Neural progenitor cell (in vitro differentiated cells): ENCODE data around the gene ACTL7A. TPM values are rescaled to one million over a fixed set of nuclear protein-coding genes. Genes with fewer than 3 reads are reported as not detected.

Experiments used
- DNase-seq: peaks from one replicate; pipeline ENCODE4 v3.0.0-alpha.2; 2016; ENCODE audit warnings: low spot score
- H2AFZ ChIP-seq: fragments of 200-600 bp; sonication (generic); replicated peaks from 2 replicates; pipeline ENCODE4 v1.6.1; 2016; ENCODE audit warnings: antibody characterized with exemption
- H3F3A ChIP-seq: fragments of 200-600 bp; sonication (generic); 2 replicates; pipeline ENCODE4 v1.6.1; 2016; ENCODE audit warnings: antibody characterized with exemption, low read depth
- H3K27ac ChIP-seq: fragments of 200-600 bp; sonication (generic); 2 replicates; pipeline ENCODE4 v1.5.1; 2016; ENCODE audit warnings: mild to moderate bottlenecking
- H3K27me3 ChIP-seq: fragments of 200-600 bp; sonication (generic); 2 replicates; pipeline ENCODE4 v1.6.1; 2016; ENCODE audit warnings: mild to moderate bottlenecking, moderate library complexity
- H3K36me3 ChIP-seq: fragments of 200-600 bp; sonication (generic); 2 replicates; pipeline ENCODE4 v1.5.1; 2016
- H3K4me1 ChIP-seq: fragments of 200-600 bp; sonication (generic); 2 replicates; pipeline ENCODE4 v1.6.1; 2016; ENCODE audit warnings: mixed run types
- H3K4me2 ChIP-seq: fragments of 200-600 bp; sonication (generic); 2 replicates; pipeline ENCODE4 v1.6.1; 2016
- H3K4me3 ChIP-seq: fragments of 200-600 bp; sonication (generic); 2 replicates; pipeline ENCODE4 v1.5.1; 2016
- H3K79me2 ChIP-seq: fragments of 200-600 bp; sonication (generic); 2 replicates; pipeline ENCODE4 v1.6.1; 2016; ENCODE audit warnings: low read depth
- H3K9ac ChIP-seq: fragments of 200-600 bp; sonication (generic); 2 replicates; pipeline ENCODE4 v1.6.1; 2016
- H3K9me3 ChIP-seq: fragments of 200-600 bp; sonication (generic); 2 replicates; pipeline ENCODE4 v1.5.1; 2016; ENCODE audit warnings: low read depth
- H4K20me1 ChIP-seq: fragments of 200-600 bp; sonication (generic); 2 replicates; pipeline ENCODE4 v1.6.1; 2016; ENCODE audit warnings: low read depth
- H3K27ac Mint-ChIP-seq: 3 replicates; pipeline ENCODE4 v1.8.0; 2021; ENCODE audit warnings: mixed read lengths
- H3K27me3 Mint-ChIP-seq: 2 replicates; pipeline ENCODE4 v1.8.0; 2022; ENCODE audit warnings: low read depth, mild to moderate bottlenecking, inconsistent platforms, moderate library complexity, mixed read lengths; ENCODE audit not compliant: insufficient read depth
- H3K36me3 Mint-ChIP-seq: 3 replicates; pipeline ENCODE4 v1.8.0; 2021; ENCODE audit warnings: mixed read lengths
- H3K4me1 Mint-ChIP-seq: 3 replicates; pipeline ENCODE4 v1.8.0; 2021; ENCODE audit warnings: mixed read lengths
- H3K4me3 Mint-ChIP-seq: 3 replicates; pipeline ENCODE4 v1.8.0; 2021; ENCODE audit warnings: mild to moderate bottlenecking, moderate library complexity, mixed read lengths
- H3K9me3 Mint-ChIP-seq: 3 replicates; pipeline ENCODE4 v1.8.0; 2020; ENCODE audit warnings: mixed read lengths
- CTCF ChIP-seq: fragments of 200-600 bp; sonication (generic); IDR thresholded peaks from 2 replicates; pipeline ENCODE4 v1.5.1; 2017; ENCODE audit warnings: antibody characterized with exemption, mild to moderate bottlenecking
- EZH2 ChIP-seq: fragments of 200-600 bp; sonication (generic); IDR thresholded peaks from 2 replicates; pipeline ENCODE4 v1.6.1; 2017; ENCODE audit warnings: antibody characterized with exemption, mild to moderate bottlenecking, moderate library complexity
- EZH2phosphoT487 ChIP-seq: fragments of 200-600 bp; sonication (generic); IDR thresholded peaks from 2 replicates; pipeline ENCODE4 v1.6.1; 2017; ENCODE audit warnings: antibody characterized with exemption
- total RNA-seq: library from RNA; depleted of rRNA; stranded (reverse); fragments of >200 nt; gene quantifications from 2 replicates; pipeline ENCODE4 v1.2.3, GENCODE V29; 2015; ENCODE audit warnings: low replicate concordance

Gene ACTL7A
- total RNA-seq, 1 donor from 2014 or later = not detected

GRCh38 chr9:108851138-108851537 is 10.9 kb upstream of the ACTL7A start:
- Histone ChIP-seq H3K27ac (no peak overlapping the region), H2AFZ (no peak overlapping the region), H3K4me2 (no peak overlapping the region), H3K9ac (no peak overlapping the region), H3K4me3 (no peak overlapping the region), H3F3A (no peaks in the 10 kb centered on the region), H3K4me1 (no peaks in the 10 kb centered on the region), H3K9me3 (no peaks in the 10 kb centered on the region), H3K79me2 (no peaks in the 10 kb centered on the region), H4K20me1 (no peaks in the 10 kb centered on the region), H3K36me3 (no peaks in the 10 kb centered on the region), H3K27me3 (no peaks in the 10 kb centered on the region)
- DNase-seq = no peak
- Mint-ChIP-seq H3K36me3 (no peaks in the 10 kb centered on the region), H3K9me3 (peaks cover 2% of the 10 kb centered on the region), H3K4me3 (no peak overlapping the region), H3K27ac (peak overlapping the region; percentile 78), H3K27me3 (peaks cover 4% of the 10 kb centered on the region), H3K4me1 (peaks cover 8% of the 10 kb centered on the region)
- no peak for TF ChIP-seq CTCF
- no peak for TF ChIP-seq EZH2phosphoT487
- TF ChIP-seq EZH2 = no peak

GRCh38 chr9:108852079-108852478 is 10.0 kb upstream of the ACTL7A start:
- Histone ChIP-seq H3K27ac (no peak overlapping the region), H3K4me2 (no peak overlapping the region), H3K4me3 (no peak overlapping the region), H3K4me1 (no peaks in the 10 kb centered on the region), H4K20me1 (no peaks in the 10 kb centered on the region), H3K79me2 (no peaks in the 10 kb centered on the region), H3K9ac (no peak overlapping the region), H3K27me3 (no peaks in the 10 kb centered on the region), H2AFZ (no peak overlapping the region), H3F3A (no peaks in the 10 kb centered on the region), H3K36me3 (no peaks in the 10 kb centered on the region), H3K9me3 (no peaks in the 10 kb centered on the region)
- Mint-ChIP-seq H3K4me3 (no peak overlapping the region), H3K4me1 (peaks cover 8% of the 10 kb centered on the region), H3K27me3 (peaks cover 4% of the 10 kb centered on the region), H3K27ac (no peak overlapping the region), H3K36me3 (no peaks in the 10 kb centered on the region), H3K9me3 (peaks cover 2% of the 10 kb centered on the region)
- DNase-seq = no peak
- TF ChIP-seq EZH2phosphoT487 (no peak), CTCF (no peak), EZH2 (no peak)

- H3K9me3 Mint-ChIP-seq = peaks cover 2% of the 10 kb centered on the region
- no peak overlapping the region for H3K4me3 Mint-ChIP-seq
- Histone ChIP-seq H3F3A (no peaks in the 10 kb centered on the region), H3K36me3 (no peaks in the 10 kb centered on the region), H3K4me3 (no peak overlapping the region), H4K20me1 (no peaks in the 10 kb centered on the region), H3K9ac (no peak overlapping the region), H3K4me2 (no peak overlapping the region), H2AFZ (no peak overlapping the region), H3K27me3 (no peaks in the 10 kb centered on the region), H3K27ac (no peak overlapping the region), H3K9me3 (no peaks in the 10 kb centered on the region), H3K79me2 (no peaks in the 10 kb centered on the region), H3K4me1 (no peaks in the 10 kb centered on the region)
- peaks cover 9% of the 10 kb centered on the region for H3K27me3 Mint-ChIP-seq
- DNase-seq = no peak
- no peak overlapping the region for H3K27ac Mint-ChIP-seq
- TF ChIP-seq EZH2 = no peak
- TF ChIP-seq EZH2phosphoT487 = no peak
- peak; percentile 11 for TF ChIP-seq CTCF
- no peaks in the 10 kb centered on the region for H3K36me3 Mint-ChIP-seq
- peaks cover 8% of the 10 kb centered on the region for H3K4me1 Mint-ChIP-seq
Measured at GRCh38 chr9:108854094-108854493, 8.0 kb upstream of the ACTL7A start.
